22Rv1 (cell line): Measurements from ENCODE around the gene CTSH.
"Not testable (repeated sequence)": the region's sequence is repeated elsewhere in the genome, so short reads cannot be mapped to it uniquely, and the experiment has no call there.

Source experiments
- CTCF ChIP-seq: fragments of 450-650 bp; IDR thresholded peaks from 2 replicates; pipeline ENCODE4 v1.5.1; 2017; ENCODE audit warnings: mild to moderate bottlenecking
- ZFX ChIP-seq: fragments of 450-650 bp; IDR thresholded peaks from 2 replicates; pipeline ENCODE4 v1.6.1; 2017; ENCODE audit warnings: antibody characterized with exemption, borderline replicate concordance

DNA sequence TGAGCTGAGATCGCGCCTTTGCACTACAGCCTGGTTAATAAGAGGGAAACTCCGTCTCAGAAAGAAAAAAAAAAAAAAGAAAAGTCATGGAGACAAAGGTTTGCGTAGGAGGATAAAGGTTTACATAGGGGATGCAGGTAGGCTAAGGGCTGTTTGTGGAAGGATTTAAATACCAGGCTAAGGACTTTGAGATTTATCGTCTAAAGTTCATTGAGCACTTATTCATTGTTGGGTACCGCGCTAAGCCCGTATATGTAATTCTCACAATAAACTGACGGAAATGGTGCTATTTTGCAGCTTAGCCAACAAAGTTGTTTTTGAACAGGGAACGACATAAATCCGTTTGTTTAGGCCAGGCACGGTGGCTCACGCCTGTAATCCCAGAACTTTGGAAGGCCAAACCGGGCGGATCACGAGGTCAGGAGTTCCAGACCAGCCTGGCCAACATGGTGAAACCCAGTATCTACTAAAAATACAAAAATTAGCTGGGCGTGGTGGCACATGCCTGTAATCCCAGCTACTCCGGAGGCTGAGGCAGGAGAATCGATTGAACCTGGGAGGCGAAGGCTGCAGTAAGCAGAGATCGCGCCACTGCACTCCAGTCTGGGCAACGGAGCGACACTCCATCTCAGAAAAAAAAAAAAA is 73.2 kb downstream of the CTSH start:
- TF ChIP-seq CTCF, ZFX: not testable (repeated sequence)
